Activated CD4-positive, alpha-beta T cell treated with anti-CD3 and anti-CD28 coated beads, Interleukin-2, amount 10 ng/mL, durations not matched to agents 24 days and 14 days (primary cell): ENCODE measurements around the gene C9orf78. TPM values are rescaled to one million over a fixed set of nuclear protein-coding genes. Genes with fewer than 3 reads are reported as not detected.

Source experiments
- DNase-seq: peaks from one replicate; pipeline ENCODE4 v3.0.0; 2022
- H3K27ac Mint-ChIP-seq: one replicate; pipeline ENCODE4 v1.8.0; 2022; ENCODE audit warnings: mild to moderate bottlenecking, mixed read lengths
- H3K27me3 Mint-ChIP-seq: one replicate; pipeline ENCODE4 v1.8.0; 2022; ENCODE audit warnings: mixed read lengths
- H3K36me3 Mint-ChIP-seq: one replicate; pipeline ENCODE4 v1.8.0; 2022; ENCODE audit warnings: low read depth, mild to moderate bottlenecking, mixed read lengths
- H3K4me1 Mint-ChIP-seq: one replicate; pipeline ENCODE4 v1.8.0; 2021; ENCODE audit warnings: mixed read lengths
- H3K4me3 Mint-ChIP-seq: one replicate; pipeline ENCODE4 v1.8.0; 2022; ENCODE audit warnings: mild to moderate bottlenecking, moderate library complexity, mixed read lengths
- H3K9me3 Mint-ChIP-seq: one replicate; pipeline ENCODE4 v1.8.0; 2021; ENCODE audit warnings: mixed read lengths
- intact Hi-C: fragments of 100-400 bp; cut with micrococcal nuclease; formaldehyde crosslinking; loops from one replicate; pipeline ENCODE4 v1.15.1; 2023
- total RNA-seq: library from RNA; stranded (reverse); gene quantifications from 2 replicates; pipeline ENCODE4 v1.2.3, GENCODE V29; 2022

The C9orf78 gene
- total RNA-seq, 1 donor from 2014 or later: 59.9 TPM

DNA sequence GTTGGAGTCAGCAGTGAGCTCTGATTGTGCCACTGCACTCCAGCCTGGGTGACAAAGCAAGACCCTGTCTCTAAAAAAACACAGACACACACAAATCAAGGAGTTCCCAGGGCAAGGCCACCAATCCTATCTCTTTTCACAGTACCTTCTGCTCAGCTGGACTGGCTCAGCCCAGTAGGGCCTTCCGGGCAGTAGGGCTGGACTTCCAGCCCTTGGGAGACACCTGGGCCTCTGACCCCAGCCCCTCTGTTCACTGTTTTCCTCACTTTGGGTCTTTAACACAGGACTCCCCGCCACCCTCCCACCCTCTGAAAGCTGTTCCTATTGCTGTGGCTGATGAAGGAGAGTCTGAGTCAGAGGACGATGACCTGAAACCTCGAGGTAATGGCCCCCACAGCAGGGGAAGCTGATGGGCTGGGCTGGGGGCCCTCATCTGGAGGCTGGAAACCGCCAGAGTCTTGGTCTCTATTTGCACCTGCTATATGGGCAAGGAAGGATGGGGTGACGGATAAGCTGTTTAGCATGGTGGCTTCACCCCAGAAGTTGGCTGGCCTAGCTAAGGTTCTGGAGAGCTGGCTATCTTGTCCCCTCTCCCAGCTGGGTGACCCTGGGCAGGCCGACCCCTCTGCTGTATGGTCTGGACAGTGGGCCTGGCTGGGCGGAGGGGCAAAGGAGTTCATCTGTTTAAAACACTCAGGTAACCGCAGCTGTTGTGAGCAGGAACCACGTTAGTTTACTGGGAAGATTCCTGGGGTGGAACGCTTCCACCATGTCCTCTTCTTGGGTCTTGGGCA is 25.8 kb upstream of the C9orf78 start:
- H3K9me3 Mint-ChIP-seq: no peaks in the 10 kb centered on the region
- H3K4me3 Mint-ChIP-seq: peak overlapping the region; percentile 42
- H3K4me1 Mint-ChIP-seq: peaks cover 52% of the 10 kb centered on the region
- no peaks in the 10 kb centered on the region for H3K27me3 Mint-ChIP-seq
- H3K27ac Mint-ChIP-seq: peak overlapping the region; percentile 88
- DNase-seq: peak; percentile 65
- intact Hi-C loops: loop anchor here (2.0 kb wide), 1 partner anchor 16 kb away; no protein-coding TSS in a partner anchor
- peaks cover 58% of the 10 kb centered on the region for H3K36me3 Mint-ChIP-seq

DNA sequence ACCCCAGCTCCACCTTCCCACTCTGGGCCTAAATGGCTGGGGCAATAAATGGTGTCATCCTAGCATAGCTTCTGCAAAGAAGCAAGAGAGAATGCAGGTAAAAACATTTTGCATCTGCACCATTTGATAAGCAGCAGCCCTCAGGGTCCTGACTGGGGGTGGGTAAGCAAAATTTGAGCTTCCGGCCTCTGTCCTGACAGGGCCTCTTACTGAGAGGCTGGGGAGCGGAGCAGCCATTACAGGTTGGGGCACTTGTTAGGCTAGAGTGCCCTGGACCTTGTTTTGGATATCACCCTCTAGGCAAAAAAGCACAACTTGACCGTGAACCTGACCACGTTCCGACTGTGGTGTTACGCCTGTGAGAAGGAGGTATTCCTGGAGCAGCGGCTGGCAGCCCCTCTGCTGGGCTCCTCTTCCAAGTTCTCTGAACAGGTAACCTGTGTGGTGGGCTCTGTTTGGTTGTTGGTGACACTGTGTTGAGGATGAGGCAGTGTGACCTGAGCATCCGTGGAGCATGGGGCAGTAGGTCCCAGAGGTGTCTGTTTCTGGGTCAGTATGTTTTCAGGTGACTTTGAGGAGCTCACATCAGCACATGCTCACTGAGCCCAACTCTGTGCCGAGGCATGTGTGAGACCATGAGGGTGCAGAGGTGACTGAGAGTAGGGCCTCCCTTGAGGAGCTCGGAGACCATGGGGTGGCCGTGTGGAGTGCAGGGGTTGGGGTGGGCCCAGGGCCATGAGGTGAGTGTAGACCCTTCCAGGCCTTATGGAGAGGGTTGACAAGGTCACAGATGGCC is 23.3 kb upstream of the C9orf78 start:
- intact Hi-C loops: no loop called here
- no peak for DNase-seq
- Mint-ChIP-seq H3K27me3 (no peaks in the 10 kb centered on the region), H3K4me1 (peaks cover 60% of the 10 kb centered on the region), H3K9me3 (no peaks in the 10 kb centered on the region), H3K36me3 (peaks cover 67% of the 10 kb centered on the region), H3K27ac (peak overlapping the region; percentile 69), H3K4me3 (no peak overlapping the region)

DNA sequence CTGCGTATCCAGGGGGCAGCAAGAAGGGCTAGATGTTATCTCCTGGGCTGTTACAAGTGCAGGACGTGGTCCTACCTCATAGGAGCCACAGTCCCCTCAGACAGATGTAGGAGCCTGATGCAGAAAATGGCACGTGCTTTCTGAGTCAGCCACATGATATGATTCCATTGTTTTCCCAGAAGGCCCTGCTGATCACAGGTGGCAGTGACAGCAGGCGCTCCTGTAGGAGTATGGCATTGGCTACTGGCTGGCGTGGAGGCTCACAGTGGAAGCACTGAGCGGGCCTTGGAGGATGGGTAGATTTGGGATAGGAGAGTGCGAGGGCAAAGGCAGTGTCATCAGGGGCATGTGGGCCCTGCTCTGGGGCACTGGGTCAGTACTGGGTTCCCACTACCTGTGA is 22.1 kb upstream of the C9orf78 start:
- Mint-ChIP-seq H3K27ac (peak overlapping the region; percentile 62), H3K4me3 (no peak overlapping the region), H3K36me3 (peaks cover 72% of the 10 kb centered on the region), H3K4me1 (peaks cover 58% of the 10 kb centered on the region), H3K27me3 (no peaks in the 10 kb centered on the region), H3K9me3 (no peaks in the 10 kb centered on the region)
- no peak for DNase-seq
- intact Hi-C loops: no loop called here

- peak; percentile 65 for DNase-seq
- H3K27me3 Mint-ChIP-seq: no peaks in the 10 kb centered on the region
- no peaks in the 10 kb centered on the region for H3K9me3 Mint-ChIP-seq
- intact Hi-C loops: no loop called here
- peaks cover 41% of the 10 kb centered on the region for H3K4me1 Mint-ChIP-seq
- H3K36me3 Mint-ChIP-seq: peaks cover 73% of the 10 kb centered on the region
- peak overlapping the region; percentile 29 for H3K4me3 Mint-ChIP-seq
- H3K27ac Mint-ChIP-seq: peak overlapping the region; percentile 83
These were observed 19.6 kb upstream of the C9orf78 start for GRCh38 chr9:129854588-129855110.

DNA sequence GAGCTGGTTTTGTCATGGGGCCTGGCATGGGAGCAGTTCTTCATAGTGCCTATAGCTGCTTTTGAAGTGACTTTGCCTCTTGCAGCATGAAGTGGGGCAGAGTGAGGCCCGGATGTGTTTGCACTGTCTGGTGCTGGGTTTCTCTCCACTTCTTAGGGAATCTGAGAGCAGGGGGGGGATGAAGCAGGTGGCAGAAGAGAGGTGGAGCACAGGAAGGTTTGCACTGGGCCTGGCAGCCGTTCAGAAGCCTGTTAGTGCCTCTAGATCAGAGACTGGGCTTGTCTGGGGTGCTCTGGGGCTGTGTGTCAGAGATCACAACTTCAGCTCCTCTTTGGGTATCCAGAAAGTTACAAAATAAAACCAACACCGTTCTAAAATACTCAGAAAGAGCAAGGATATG is 18.5 kb upstream of the C9orf78 start:
- H3K4me3 Mint-ChIP-seq: no peak overlapping the region
- H3K36me3 Mint-ChIP-seq: peaks cover 68% of the 10 kb centered on the region
- intact Hi-C loops: no loop called here
- peak overlapping the region; percentile 51 for H3K27ac Mint-ChIP-seq
- no peak for DNase-seq
- H3K9me3 Mint-ChIP-seq: no peaks in the 10 kb centered on the region
- no peaks in the 10 kb centered on the region for H3K27me3 Mint-ChIP-seq
- peaks cover 39% of the 10 kb centered on the region for H3K4me1 Mint-ChIP-seq

DNA sequence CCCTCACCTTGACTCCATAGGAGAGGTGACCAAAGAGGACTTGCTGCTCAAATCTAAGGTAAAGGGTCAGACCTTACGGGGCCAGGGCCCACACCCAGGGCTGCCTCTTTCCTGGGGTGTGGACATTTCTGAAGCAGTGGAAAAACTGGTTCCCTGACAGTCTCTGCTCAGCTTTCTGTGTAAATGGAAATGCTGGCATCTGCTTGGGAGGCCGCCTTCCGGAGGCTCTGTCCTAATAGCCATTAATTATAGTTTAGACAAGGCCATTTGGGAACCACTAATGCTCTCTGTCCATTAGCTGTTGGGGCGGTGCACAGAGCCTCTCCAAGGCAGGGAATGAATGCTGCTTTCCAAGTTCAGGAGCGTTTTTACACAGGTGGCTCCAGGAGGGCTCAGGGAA is 17.5 kb upstream of the C9orf78 start:
- Mint-ChIP-seq H3K4me1 (peaks cover 38% of the 10 kb centered on the region), H3K36me3 (peaks cover 62% of the 10 kb centered on the region), H3K4me3 (no peak overlapping the region), H3K27ac (no peak overlapping the region), H3K9me3 (no peaks in the 10 kb centered on the region), H3K27me3 (no peaks in the 10 kb centered on the region)
- DNase-seq: no peak
- intact Hi-C loops: no loop called here

GRCh38 chr9:129851821-129852220 is 16.7 kb upstream of the C9orf78 start:
- no peak overlapping the region for H3K27ac Mint-ChIP-seq
- intact Hi-C loops: no loop called here
- H3K4me3 Mint-ChIP-seq: no peak overlapping the region
- peaks cover 62% of the 10 kb centered on the region for H3K36me3 Mint-ChIP-seq
- no peaks in the 10 kb centered on the region for H3K27me3 Mint-ChIP-seq
- no peak for DNase-seq
- H3K4me1 Mint-ChIP-seq: peaks cover 37% of the 10 kb centered on the region
- no peaks in the 10 kb centered on the region for H3K9me3 Mint-ChIP-seq

DNA sequence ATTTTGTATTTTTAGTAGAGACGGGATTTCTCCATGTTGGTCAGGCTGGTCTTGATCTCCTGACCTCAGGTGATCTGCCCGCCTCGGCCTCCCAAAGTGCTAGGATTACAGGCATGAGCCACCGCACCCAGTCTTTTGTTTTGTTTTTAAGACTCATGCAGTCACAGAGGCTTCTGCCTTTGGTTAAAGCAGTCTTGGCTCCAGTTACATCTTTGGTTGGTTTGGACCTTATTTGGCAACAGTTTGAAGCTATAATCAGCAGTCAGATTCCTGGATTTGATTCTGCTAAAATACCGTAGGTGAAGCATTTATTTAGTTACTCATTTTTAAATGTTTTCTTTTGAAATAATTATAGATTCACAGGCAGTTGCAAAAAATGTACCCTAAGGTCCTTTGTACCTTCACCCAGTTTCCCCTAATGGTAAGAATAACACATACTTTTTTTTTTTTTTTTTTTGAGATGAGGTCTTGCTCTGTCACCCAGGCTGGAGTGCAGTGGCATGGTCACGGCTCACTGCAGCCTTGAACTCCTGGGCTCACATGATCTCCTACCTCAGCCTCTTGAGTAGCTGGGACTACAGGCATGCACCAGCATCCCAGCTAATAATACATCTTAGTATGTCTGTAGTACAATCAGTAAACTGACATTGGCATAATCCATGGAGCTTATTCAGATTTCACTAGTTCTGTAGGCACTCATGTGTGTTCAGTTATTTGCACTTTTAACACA is 15.9 kb upstream of the C9orf78 start:
- Mint-ChIP-seq H3K27me3 (no peaks in the 10 kb centered on the region), H3K4me3 (no peak overlapping the region), H3K4me1 (peaks cover 32% of the 10 kb centered on the region), H3K9me3 (no peaks in the 10 kb centered on the region), H3K36me3 (peaks cover 55% of the 10 kb centered on the region), H3K27ac (no peak overlapping the region)
- intact Hi-C loops: no loop called here
- no peak for DNase-seq

DNA sequence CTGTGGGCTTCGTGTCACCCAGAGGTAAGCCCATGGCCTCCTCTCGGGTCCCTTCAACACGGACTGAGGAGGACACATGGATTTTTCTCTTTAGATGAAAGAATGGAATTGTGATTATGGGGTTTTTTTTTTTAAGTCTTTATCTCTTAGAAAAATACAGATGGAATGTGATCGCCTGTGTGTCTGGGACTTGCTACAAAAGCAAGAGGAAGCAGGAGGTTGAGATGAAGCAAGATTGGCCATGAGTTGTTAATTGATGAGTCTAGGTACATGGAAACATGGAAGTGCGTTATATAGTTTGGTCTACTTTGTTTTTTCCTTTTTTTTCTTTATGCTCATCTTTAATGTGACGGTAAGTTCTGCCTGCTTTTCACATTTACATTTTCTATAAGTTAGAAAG is 14.8 kb upstream of the C9orf78 start:
- Mint-ChIP-seq H3K36me3 (peaks cover 48% of the 10 kb centered on the region), H3K4me1 (peaks cover 32% of the 10 kb centered on the region), H3K4me3 (no peak overlapping the region), H3K9me3 (no peaks in the 10 kb centered on the region), H3K27ac (no peak overlapping the region), H3K27me3 (no peaks in the 10 kb centered on the region)
- DNase-seq: no peak
- intact Hi-C loops: no loop called here

GRCh38 chr9:129848712-129849441 is 13.8 kb upstream of the C9orf78 start:
- Mint-ChIP-seq H3K4me1 (peaks cover 21% of the 10 kb centered on the region), H3K36me3 (peaks cover 38% of the 10 kb centered on the region), H3K4me3 (no peak overlapping the region), H3K27ac (no peak overlapping the region), H3K27me3 (no peaks in the 10 kb centered on the region), H3K9me3 (no peaks in the 10 kb centered on the region)
- no peak for DNase-seq
- intact Hi-C loops: no loop called here

GRCh38 chr9:129845373-129845772 is 10.3 kb upstream of the C9orf78 start:
- peak overlapping the region; percentile 37 for H3K4me3 Mint-ChIP-seq
- peak overlapping the region; percentile 85 for H3K27ac Mint-ChIP-seq
- intact Hi-C loops: loop anchor here (2.0 kb wide), 1 partner anchor 15 kb away; no protein-coding TSS in a partner anchor
- peaks cover 22% of the 10 kb centered on the region for H3K4me1 Mint-ChIP-seq
- no peaks in the 10 kb centered on the region for H3K27me3 Mint-ChIP-seq
- H3K9me3 Mint-ChIP-seq: no peaks in the 10 kb centered on the region
- no peak for DNase-seq
- H3K36me3 Mint-ChIP-seq: peaks cover 18% of the 10 kb centered on the region

DNA sequence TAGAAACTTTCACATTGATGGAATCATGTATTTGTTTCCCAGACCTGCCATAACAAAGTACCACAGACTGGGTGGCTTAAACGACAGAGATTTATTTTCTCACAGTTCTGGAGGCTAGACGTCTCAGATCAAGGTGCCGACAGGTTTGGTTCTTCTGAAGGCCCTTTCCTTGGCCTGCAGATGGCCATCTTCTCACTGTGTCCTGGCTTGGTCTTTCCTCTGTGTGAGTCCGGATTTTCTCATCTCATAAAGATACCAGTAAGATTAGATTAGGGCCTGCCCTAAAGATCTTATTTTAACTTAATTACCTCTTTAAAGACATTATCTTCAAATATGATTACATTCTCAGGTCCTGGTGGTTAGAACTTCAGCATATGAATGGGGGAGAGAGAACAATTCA is 6.0 kb upstream of the C9orf78 start:
- Mint-ChIP-seq H3K4me1 (peaks cover 53% of the 10 kb centered on the region), H3K27me3 (no peaks in the 10 kb centered on the region), H3K36me3 (peaks cover 12% of the 10 kb centered on the region), H3K4me3 (peak overlapping the region; percentile 21), H3K9me3 (no peaks in the 10 kb centered on the region), H3K27ac (peak overlapping the region; percentile 28)
- intact Hi-C loops: no loop called here
- DNase-seq: no peak

DNA sequence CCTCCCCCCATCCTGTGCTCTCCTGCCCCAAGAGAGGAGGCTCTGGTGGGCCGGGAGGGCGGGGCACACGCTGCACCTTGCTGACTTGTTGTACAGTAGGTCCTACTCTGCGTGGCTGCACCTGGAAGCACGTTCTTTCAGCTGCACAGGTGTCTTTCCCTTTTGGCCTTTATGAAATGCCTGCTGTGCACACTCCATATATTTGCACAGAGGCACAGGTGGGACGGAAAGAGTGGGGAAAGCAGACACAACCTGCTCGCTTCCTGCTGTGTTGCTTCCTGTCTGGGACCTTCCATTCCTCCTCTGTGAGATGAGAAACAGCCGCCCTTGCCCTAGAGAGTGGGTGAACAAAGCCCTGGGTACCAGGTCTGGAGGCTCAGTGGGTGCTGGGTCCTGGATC is 5.0 kb upstream of the C9orf78 start:
- peaks cover 11% of the 10 kb centered on the region for H3K36me3 Mint-ChIP-seq
- DNase-seq: peak; percentile 66
- H3K4me3 Mint-ChIP-seq: peak overlapping the region; percentile 61
- H3K4me1 Mint-ChIP-seq: peaks cover 49% of the 10 kb centered on the region
- H3K9me3 Mint-ChIP-seq: no peaks in the 10 kb centered on the region
- peak overlapping the region; percentile 25 for H3K27ac Mint-ChIP-seq
- intact Hi-C loops: no loop called here
- H3K27me3 Mint-ChIP-seq: no peaks in the 10 kb centered on the region
